HG03469 (cell line): ENCODE measurements around the gene NEK4.
"Not testable (repeated sequence)": the region's sequence is repeated elsewhere in the genome, so short reads cannot be mapped to it uniquely, and the experiment has no call there.

Experiments used
- ATAC-seq: cut with Tn5 transposase; IDR thresholded peaks from one replicate; pipeline ENCODE4 v1.9.1; 2021; ENCODE audit warnings: mild to moderate bottlenecking, moderate library complexity, moderate number of reproducible peaks; ENCODE audit not compliant: unreplicated experiment

NEK4 gene

GRCh38 chr3:52779837-52780585, 9.3 kb upstream of the NEK4 start:
- ATAC-seq, result no peak

GRCh38 chr3:52779011-52779836, 8.5 kb upstream of the NEK4 start:
- ATAC-seq, result no peak

GRCh38 chr3:52777959-52778805, 7.4 kb upstream of the NEK4 start:
- no peak for ATAC-seq

GRCh38 chr3:52777127-52777958, 6.6 kb upstream of the NEK4 start, which contains the start of gene ITIH1:
Gene ITIH1 (plus strand): TSS chr3:52777599. CDS start chr3:52777616, 17 bp downstream.
- ATAC-seq, result no peak

- not testable (repeated sequence) for ATAC-seq
Observed at GRCh38 chr3:52776486-52776885, 5.7 kb upstream of the NEK4 start.

GRCh38 chr3:52775877-52776276, 5.1 kb upstream of the NEK4 start:
- ATAC-seq, result no peak

GRCh38 chr3:52774901-52775864, 4.4 kb upstream of the NEK4 start:
- no peak for ATAC-seq

GRCh38 chr3:52774066-52774713, 3.5 kb upstream of the NEK4 start:
- no peak for ATAC-seq

GRCh38 chr3:52773361-52774065, 2.8 kb upstream of the NEK4 start:
- no peak for ATAC-seq

- ATAC-seq, result no peak
Observed at GRCh38 chr3:52771702-52772101, 962 bp upstream of the NEK4 start.

GRCh38 chr3:52771334-52771681, 568 bp upstream of the NEK4 start:
- no peak for ATAC-seq

- no peak for ATAC-seq
Observed at GRCh38 chr3:52769786-52770455, 819 bp downstream of the NEK4 start.

GRCh38 chr3:52763466-52763865, 7.3 kb downstream of the NEK4 start:
- ATAC-seq, result no peak

- ATAC-seq, result no peak
Observed at GRCh38 chr3:52756141-52756540, 14.6 kb downstream of the NEK4 start.

- ATAC-seq, result no peak
Observed at GRCh38 chr3:52754373-52754772, 16.4 kb downstream of the NEK4 start.

GRCh38 chr3:52752045-52752660, 18.6 kb downstream of the NEK4 start:
- no peak for ATAC-seq

GRCh38 chr3:52743721-52744120, 27.0 kb downstream of the NEK4 start:
- no peak for ATAC-seq
